DMS153 treated with DMSO at 0.1 percent for 48 hours (cell line): ENCODE measurements around the gene GHITM.
"Not testable (repeated sequence)": the region's sequence is repeated elsewhere in the genome, so short reads cannot be mapped to it uniquely, and the experiment has no call there.

ENCODE experiments used
- DNase-seq: peaks from one replicate; lab custom pipeline; 2025; ENCODE audit not compliant: unreplicated experiment; lab: John Stamatoyannopoulos, UW

Gene GHITM

DNA sequence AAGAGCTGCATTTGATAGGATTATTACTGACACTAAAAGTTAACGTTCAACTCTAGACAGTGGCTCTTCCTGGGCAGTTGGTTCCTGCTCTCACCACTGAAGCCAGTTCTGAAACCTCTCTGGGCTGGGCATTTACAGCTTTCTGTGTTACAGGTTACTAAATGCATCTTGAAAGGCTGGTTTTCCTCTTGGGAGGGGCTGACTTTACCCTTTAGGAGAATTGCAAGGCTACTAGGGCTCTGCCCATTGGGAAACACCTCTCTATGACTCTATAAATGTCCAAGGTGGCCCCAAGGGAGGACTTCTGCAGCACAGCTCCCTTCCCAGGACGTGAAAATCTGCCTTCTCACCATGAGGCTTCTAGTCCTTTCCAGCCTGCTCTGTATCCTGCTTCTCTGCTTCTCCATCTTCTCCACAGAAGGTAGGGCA is 34.2 kb downstream of the GHITM start, which contains the start of gene GPR15LG:
Gene GPR15LG, plus strand, starts transcription at position 301 of the 429 bp plus-strand sequence. Its CDS starts 51 bp downstream, at position 352.
- no peak for DNase-seq

DNA sequence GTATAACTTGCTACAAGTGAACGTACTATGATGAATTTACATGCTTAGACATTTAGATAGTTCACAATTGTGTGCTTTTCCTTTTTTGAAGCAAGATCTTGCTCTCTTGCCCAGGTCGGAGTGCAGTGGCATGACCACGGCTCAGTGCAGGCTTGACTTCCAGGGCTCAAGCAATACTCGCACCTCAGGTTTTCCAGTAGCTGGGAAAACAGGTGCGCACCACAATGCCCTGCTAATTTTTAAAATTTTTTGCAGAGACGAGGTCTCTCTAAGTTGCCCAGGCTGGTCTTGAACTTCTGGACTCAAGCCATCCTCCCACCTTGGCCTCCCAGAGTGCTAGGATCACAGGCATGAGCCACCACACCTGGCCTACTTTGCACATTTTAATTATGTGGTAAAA is 36.1 kb downstream of the GHITM start:
- DNase-seq, result no peak

DNA sequence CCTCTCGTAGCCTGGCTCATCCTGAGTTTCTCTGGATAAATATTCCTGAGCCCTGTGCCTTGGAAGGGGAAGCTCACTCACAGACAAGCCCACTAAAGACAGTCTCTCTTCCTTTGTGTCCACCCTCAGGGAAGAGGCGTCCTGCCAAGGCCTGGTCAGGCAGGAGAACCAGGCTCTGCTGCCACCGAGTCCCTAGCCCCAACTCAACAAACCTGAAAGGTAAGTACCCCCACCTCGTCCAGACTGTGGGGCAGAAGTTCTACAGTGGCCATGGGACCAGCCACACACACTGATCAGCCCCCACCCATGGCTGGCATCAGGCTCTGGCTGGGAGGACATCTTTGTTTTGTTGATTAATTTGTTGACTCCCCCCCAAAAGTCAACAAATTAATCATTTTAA is 37.0 kb downstream of the GHITM start:
- DNase-seq, result no peak

DNA sequence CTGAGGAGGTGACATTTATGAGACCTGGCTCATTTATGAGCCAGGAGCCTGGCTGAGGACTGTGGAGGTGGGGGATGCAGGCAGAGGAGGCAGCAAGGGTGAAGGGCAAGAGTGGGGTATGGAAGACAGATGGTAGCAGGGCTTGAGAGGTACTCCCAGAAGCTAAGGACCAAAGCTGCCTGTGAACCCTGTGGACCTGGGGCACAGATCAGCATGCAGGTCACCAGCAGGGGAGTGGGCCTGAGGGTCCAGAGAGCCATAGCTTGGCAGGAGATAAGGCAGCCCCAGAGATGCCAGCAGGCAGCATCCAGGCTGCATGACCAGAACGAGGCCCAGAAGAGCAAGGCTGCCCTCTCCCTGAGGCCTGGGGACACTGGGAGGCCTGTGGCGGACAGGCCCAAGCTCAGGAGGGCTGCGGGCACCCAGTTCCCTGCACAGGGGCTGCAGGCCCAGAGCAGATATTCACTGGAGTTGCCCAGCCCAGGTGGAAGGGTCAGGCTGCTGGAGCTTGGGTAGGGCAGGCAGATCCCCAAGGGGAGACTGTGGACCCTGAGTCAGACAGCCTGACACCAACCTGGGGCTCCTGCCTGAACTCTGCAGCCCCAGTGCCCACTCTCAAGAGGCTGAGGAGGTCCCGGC is 37.6 kb downstream of the GHITM start:
- DNase-seq, result no peak

DNA sequence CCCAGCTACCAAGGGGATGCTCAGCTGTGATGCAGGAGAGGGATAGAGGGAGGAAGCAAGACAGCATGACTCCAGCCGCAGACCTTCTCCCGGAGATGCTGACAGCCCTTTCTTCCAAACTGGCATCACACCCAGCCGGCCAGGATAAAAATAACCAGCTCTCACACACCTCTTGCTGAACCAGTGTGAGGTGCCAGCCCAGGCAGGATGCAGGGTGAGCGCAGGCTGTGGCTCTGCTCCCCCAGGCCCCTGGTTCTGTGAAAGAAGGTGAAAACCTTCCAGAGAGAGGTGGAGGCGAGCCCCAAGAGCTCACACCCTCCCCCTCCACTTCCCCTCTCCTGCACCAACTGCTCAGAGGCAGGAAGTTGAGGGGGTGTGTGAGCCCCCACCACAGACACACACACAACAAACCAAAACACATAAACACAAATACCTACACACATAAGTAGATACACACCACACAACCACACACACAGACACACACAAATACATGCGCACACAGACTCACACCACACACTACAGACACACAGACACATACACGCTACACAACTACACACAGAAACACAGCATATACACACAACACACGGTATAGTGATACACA is 38.3 kb downstream of the GHITM start:
- DNase-seq, result no peak

DNA sequence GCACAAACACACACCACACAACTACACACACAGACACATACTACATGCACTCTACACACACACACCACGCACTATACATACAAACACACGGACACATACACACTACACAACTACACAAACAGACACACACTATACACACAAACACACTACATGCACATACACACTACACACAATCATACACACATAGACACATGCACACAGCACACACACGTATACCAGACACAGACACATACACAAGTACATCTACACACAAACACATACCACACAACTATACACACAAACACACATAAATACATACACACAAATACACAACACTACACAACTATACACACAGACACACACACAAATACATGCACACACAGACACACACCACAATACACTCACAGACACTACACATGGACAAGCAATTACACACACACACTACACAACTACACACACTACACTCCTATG is 38.9 kb downstream of the GHITM start:
- DNase-seq, result no peak

DNA sequence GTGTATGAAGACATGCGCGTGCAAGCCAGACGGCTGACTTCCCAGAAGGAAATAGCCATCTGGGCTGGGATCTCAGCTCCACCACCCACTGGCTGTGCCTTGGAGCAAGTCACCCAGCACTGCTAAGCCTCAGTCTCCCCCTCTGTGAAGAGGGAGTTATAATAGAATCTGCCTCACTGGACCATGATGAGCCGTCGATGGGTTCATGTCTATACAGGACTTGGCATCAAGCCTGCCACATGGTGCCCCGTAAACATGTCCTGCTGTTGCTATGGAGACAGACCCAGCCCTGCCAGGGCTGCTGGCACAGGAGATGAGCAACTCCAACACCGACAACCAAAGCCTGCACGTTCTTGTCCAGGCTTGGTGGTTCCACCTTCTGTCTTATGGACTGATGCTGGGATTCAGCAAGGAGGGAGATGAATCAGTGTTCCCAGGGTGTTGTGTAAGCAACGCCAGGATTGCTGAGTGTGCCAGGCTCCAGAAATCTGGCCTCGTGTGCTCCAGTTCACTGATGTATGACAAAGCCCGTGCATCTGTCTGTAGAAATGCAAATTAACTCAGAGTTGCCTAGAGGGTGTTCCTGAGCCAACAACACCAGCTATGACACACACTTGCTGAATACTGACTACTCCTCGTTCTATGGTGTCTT is 39.9 kb downstream of the GHITM start:
- DNase-seq, result peak; percentile 68

DNA sequence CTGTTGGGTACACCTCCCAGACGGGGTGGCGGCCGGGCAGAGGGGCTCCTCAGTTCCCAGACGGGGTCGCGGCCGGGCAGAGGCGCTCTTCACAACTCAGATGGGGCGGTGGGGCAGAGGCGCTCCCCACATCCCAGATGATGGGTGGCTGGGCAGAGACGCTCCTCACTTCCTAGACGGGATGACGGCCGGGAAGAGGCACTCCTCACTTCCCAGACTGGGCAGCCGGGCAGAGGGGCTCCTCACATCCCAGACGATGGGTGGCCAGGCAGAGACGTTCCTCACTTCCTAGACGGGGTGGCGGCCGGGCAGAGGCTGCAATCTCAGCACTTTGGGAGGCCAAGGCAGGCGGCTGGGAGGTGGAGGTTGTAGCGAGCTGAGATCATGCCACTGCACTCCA is 41.1 kb downstream of the GHITM start:
- DNase-seq, result not testable (repeated sequence)

DNA sequence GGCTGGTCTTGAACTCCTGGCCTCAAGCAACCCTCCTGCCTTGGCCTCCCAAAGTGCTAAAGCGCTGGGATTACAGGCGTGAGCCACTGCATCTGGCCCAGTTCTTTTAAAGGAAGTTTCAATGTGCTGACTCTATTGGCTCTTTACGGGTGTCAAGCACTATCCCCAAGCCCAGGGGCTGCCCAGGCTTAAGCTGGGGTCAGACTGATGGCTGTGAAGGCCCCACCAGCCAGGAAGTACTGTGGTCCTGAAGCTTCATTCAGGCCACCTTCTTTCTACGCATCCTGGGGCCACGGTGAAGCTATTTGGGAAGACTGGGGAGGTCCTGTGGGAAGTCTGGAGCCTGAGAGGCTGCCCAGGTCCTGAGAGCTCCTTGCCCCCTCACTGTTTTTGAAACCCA is 42.3 kb downstream of the GHITM start:
- DNase-seq, result no peak

DNA sequence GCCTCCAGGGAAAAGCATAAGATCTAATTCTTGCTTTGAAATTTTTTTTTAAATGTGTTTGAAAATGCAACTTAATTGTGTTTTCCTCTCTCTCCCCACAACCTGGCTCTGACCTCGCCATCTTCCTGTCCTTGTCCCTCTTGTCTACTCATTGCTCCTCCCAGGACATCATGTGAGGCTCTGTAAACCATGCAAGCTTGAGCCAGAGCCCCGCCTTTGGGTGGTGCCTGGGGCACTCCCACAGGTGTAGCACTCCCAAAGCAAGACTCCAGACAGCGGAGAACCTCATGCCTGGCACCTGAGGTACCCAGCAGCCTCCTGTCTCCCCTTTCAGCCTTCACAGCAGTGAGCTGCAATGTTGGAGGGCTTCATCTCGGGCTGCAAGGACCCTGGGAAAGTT is 45.2 kb downstream of the GHITM start:
- DNase-seq, result no peak

DNA sequence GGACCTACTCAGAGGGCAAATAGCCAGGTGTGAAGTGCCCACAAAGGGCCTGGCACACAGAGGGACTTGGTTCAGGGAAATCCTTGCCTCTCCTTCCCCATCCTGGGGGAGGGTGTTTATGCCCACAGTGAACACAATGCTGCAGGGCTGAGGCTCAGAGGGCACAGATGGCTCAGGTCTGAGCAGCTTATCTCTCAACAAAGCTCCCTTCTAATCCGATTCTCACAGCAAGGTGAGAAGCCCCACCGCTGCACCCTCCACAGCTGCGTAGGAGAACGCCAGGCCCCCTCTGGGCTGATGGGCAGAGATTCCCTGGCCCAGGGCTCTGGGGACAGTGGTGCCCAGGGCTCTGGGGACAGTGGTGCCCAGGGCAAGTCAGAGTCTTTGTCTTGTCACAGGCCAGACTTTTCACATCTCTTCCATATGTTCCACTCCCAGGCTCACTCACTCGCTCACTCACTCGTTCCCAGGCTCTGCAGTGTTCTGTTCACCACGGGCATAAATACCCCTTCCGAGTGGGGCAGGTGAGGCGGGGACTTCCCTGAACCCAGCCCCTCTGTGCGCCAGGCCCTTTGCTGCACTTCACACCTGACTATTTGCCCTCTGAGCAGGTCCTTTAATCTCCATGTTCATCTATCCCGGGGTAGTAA is 46.3 kb downstream of the GHITM start:
- DNase-seq, result no peak

DNA sequence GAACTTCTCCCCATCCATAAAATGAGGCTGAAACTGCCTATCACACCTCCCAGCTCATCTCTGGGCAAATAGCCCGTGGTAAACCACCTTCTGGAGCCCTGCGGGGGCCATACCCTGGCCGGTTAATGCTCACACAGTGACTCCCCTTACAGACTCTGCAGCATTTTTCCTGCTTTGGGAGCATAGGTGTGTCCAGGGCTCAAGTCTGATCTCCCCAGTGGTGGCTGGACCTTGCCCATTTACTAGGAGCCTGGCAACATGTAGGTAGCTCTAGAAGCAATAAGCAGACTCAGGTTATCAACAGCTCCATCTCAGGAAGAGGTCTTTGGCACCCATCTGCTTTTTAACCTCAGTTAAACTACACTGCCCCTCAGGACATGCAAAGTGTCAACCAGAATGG is 49.5 kb downstream of the GHITM start:
- no peak for DNase-seq

DNA sequence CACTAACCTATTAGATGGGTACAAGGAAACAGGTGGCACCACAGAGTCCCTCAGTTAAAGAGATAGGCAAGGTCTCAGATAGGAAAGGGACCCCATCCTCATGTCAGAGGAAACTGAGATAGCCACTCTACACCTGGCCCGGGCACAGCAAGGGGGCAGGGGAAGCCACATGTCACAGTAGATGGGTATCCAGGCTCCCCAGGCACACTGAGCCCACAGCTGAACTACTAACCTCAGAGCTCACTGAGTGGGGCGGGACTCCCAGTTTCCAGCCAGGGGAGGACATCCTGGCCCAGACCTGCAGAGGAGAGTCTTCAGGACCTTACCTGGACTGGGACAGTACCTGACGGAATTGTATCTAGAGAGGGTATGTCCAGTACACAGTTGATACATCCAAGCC is 51.3 kb downstream of the GHITM start:
- no peak for DNase-seq

DNA sequence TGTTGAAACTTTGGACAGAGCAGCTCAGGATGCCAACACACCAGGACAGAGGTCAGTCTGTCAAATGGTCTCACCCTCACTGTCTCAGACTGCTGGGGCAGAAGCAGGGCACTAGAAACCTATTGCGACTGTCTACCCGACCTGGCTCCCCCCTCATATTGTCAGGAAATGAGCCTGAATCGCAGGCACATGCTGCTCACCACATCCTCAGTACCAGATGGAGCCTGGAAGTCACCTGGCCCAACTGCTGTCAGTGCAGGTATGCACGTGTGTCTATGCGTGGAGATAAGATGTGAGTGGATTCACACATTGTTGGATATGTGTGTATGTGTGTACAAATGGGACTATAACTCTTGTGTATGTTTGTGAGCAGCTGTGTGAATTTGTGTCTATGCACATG is 51.8 kb downstream of the GHITM start:
- no peak for DNase-seq

DNA sequence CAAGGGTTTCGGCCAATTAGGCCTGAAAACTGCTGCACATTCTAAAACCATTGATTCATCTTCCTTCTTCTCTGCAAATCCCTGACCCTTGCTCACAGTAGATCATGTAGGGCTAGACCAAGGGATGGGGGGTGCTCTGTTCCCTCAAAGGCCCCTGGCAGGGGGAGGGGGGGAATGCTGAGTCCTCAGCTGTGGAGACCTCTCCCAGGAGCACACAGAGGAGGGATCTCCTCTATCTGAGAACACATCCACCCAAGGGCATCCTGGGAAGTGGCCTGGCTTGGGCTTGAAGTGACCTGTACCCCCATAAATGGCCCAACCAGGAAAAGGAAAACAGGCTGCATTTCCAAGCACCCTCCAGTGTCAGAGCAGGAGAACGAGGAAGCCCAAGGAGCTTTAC is 54.0 kb downstream of the GHITM start:
- no peak for DNase-seq

DNA sequence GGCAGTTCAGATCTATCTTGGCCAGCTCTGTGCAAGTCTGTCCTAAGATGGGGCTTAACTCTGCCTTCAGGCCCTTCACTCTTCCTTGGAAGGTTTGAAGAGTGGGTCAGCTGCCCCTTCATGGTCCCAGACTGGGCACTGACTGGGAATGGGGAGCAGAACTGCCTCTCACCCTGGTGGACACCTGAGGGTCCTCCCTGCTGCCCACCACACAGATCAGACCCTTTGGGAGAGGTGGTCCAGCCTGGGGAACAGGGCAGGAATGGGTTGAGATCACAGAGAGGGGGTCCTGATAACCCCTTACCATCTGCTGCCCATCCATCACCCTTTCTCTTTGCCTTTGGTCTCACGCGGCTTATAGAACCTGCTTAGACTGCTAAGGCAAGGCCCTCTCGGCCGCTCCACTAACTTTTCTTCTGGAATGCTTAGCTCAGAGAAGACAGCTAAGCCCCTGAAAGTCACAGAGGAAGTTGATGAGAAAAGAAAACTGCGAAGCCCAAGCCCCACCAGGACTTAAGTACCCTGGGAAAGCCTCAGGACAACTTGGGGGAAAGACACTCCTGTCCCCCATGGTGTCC is 54.6 kb downstream of the GHITM start:
- DNase-seq, result no peak

DNA sequence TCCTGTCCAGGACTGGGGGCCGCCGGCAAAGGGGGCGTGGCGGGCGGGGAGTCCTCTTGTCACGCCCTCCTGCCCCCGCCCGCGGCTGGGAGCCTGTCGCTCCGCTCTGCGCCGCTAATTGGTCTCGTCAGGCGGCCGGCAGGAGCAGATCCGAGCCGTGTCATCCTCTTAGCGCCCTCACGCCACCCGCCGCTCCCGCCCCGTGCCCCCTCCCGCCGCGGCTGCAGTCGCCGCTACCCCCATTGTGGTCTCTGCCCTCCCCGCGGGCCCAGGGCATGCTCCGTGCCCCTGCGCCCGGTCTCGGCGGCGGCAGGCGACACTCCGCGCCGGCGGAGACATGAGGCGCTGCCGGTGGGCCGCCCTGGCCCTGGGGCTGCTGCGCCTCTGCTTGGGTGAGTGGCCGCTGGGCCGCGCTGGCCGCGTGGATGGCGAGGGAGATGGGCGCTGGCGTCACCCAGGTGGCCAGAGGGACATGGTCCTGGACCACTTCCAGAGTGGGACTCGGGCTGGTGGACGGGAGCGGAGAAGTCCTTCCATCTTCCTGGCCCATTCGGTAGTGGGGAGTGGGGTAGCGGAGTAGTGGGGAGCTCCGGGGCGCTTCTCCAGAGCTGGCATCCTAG is 55.2 kb downstream of the GHITM start, which contains the start of gene CDHR1:
Gene CDHR1, plus strand, starts transcription at position 114 of the 620 bp plus-strand sequence. Its CDS starts 224 bp downstream, at position 338.
- DNase-seq, result no peak

DNA sequence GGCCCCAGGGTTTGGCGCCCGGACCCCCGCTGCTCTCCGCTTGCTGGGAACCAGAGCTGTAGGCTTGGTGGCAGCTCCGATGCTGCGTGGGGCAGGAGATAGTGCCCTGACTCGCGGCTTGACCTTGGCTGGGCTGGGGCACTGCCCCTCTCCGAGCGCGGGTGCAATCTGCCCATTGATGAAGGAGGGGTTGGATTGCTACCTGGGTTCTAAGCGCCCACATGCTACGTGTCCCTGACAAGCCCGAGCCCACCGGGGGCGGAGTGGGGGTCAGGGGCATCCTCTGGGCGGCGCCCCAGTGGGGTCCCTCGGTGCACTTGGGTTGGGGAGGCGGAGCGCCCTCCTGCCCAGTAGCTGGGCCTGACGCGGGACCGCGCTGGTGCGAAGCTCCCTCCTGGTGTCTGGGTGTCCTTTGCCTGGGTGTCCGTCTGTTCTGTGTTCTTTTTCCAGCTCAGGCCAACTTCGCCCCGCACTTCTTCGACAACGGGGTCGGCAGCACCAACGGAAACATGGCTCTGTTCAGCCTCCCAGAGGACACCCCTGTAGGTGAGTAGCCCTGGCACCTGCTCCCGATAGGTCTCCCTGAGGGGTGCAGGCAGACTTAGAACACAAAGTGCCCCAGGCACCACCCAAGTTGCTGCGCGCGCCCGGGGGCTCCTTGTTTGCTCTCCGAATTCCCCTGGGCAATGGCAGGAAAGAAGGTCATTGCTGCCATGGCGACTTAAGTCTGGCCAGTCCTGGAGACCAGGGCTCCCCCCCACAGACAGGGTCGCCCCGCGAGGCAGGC is 55.9 kb downstream of the GHITM start:
- DNase-seq, result no peak

DNA sequence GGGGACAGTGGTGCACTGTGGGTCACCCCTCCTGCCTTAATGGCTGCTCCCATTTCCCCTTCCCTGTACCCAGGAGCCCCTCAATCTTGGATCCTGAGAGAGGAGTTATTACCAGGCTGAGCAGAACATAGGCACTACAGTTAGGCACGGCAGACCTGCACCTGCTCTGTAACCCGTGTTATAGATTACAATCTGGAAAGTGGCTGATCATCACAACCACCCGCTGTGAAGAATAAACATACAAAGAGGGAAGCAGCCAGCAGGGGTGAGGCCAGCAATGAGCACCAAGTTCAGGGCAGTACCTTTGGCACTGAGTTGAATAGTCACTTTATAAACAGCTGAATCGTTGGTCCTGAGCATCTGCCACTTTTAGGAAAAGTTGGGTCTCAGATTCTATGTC is 56.8 kb downstream of the GHITM start:
- DNase-seq, result peak; percentile 80

DNA sequence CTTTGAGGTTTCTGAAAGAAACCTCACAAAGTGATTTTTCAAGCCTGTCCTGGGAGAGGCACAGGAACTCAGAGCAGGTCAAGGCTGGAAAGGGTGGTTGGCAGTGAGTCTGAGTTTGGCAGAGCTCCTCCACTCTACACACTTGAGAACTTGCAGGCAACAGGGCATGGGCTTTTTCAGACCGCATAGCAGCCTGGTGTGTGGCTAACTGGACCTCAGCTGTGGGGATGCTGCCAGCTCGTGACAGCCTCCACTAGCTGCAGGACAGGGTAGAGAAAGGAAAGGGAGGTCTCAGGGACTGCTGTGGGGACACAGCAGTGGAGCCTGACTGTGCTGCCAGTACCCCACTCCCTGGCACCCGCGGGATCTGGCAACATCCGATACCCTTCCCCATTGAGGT is 57.6 kb downstream of the GHITM start:
- DNase-seq, result no peak
